ENCODE results near the gene TLE1.
"Not testable (repeated sequence)": the region's sequence is repeated elsewhere in the genome, so short reads cannot be mapped to it uniquely, and the experiment has no call there.

TLE1 gene

GRCh38 chr9:81689343-81690175, at the start of gene TLE1:
TSS of gene TLE1 (minus strand) at chr9:81689547. CDS start at chr9:81688240, 1,307 bp downstream.
- DNase-seq (ENCODE audit: low spot score) = peak; percentile 98

- peak; percentile 70 for DNase-seq (ENCODE audit: low spot score)
These were observed 48.6 kb upstream of the TLE1 start for GRCh38 chr9:81737871-81738507.

GRCh38 chr9:81730498-81730897, 41.2 kb upstream of the TLE1 start:
- DNase-seq (ENCODE audit: low spot score) = not testable (repeated sequence)

GRCh38 chr9:81729135-81729534, 39.8 kb upstream of the TLE1 start:
- no peak for DNase-seq (ENCODE audit: low spot score)

GRCh38 chr9:81724242-81724889, 35.0 kb upstream of the TLE1 start:
- DNase-seq (ENCODE audit: low spot score) = no peak

GRCh38 chr9:81722277-81722676, 32.9 kb upstream of the TLE1 start:
- DNase-seq (ENCODE audit: low spot score) = no peak

- DNase-seq (ENCODE audit: low spot score) = no peak
These were observed 31.2 kb upstream of the TLE1 start for GRCh38 chr9:81720450-81721086.

GRCh38 chr9:81719972-81720371, 30.6 kb upstream of the TLE1 start:
- no peak for DNase-seq (ENCODE audit: low spot score)

- no peak for DNase-seq (ENCODE audit: low spot score)
These were observed 28.9 kb upstream of the TLE1 start for GRCh38 chr9:81718244-81718643.

GRCh38 chr9:81717747-81718077, 28.4 kb upstream of the TLE1 start:
- no peak for DNase-seq (ENCODE audit: low spot score)

GRCh38 chr9:81717061-81717746, 27.9 kb upstream of the TLE1 start:
- no peak for DNase-seq (ENCODE audit: low spot score)

- DNase-seq (ENCODE audit: low spot score) = no peak
These were observed 27.1 kb upstream of the TLE1 start for GRCh38 chr9:81716409-81716808.

GRCh38 chr9:81705578-81705977, 16.2 kb upstream of the TLE1 start:
- DNase-seq (ENCODE audit: low spot score) = no peak

- no peak for DNase-seq (ENCODE audit: low spot score)
These were observed 5.2 kb upstream of the TLE1 start for GRCh38 chr9:81694541-81694940.

- no peak for DNase-seq (ENCODE audit: low spot score)
These were observed 4.5 kb upstream of the TLE1 start for GRCh38 chr9:81693671-81694378.

GRCh38 chr9:81690251-81690851, 1.0 kb upstream of the TLE1 start:
- no peak for DNase-seq (ENCODE audit: low spot score)

- DNase-seq (ENCODE audit: low spot score) = not testable (repeated sequence)
These were observed 329 bp downstream of the TLE1 start for GRCh38 chr9:81689093-81689342.

- peak; percentile 33 for DNase-seq (ENCODE audit: low spot score)
These were observed 870 bp downstream of the TLE1 start for GRCh38 chr9:81688262-81689092.

GRCh38 chr9:81687521-81688261, 1.7 kb downstream of the TLE1 start:
- peak; percentile 55 for DNase-seq (ENCODE audit: low spot score)

All from RKO (cell line).